ENCODE data around the gene STK17A. TPM values are rescaled to one million over a fixed set of nuclear protein-coding genes. Genes with fewer than 3 reads are reported as not detected.

The STK17A gene
- total RNA-seq, 3 donors from 2014 or later (not counting 1 experiment from before 2014, with no cell fraction given): 92.9 to 135 (median 111) TPM

DNA sequence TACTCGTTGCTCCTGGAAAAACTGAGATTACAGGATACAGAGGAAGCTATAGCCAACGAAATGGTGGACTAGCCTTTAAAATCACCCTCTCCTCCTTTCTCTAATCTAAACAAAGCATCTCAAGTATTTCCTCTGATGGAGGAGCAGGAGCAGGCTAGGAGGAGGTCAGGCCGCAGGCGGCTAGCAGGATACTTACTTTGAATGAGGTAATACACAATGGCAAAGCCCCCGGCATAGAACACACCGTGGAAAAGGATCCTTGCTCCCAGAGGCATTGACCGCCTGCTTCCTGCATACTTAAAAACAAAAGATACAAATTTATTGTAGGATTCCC lies 64.4 kb downstream of the STK17A start:
- Mint-ChIP-seq H3K9me3 (no peaks in the 10 kb centered on the region), H3K36me3 (no peaks in the 10 kb centered on the region), H3K27ac (peak overlapping the region; percentile 90 to 99), H3K27me3 (ENCODE audit: low read depth in 2 of 2) (no peaks in the 10 kb centered on the region), H3K4me3 (peak overlapping the region; percentile 80), H3K4me1 (peaks cover 95 to 97% of the 10 kb centered on the region in 2 donors)
- ATAC-seq (no peak), DNase-seq (no peak)
- intact Hi-C loops (cut with micrococcal nuclease): loop anchor here (5.0 kb wide), 1 partner anchor 35 kb away; no protein-coding TSS in a partner anchor
- TF ChIP-seq CTCF (IDR thresholded peaks at IDR 0.05): no peak
- Histone ChIP-seq H3K27ac (ENCODE audit: low read length) (peak overlapping the region; percentile 97), H3K4me3 (ENCODE audit: low read length) (no peak overlapping the region), H3K36me3 (ENCODE audit: control insufficient read depth, insufficient read depth, low read length) (peaks cover 14% of the 10 kb centered on the region), H3K4me1 (ENCODE audit: control insufficient read depth, insufficient read depth, low read length) (peaks cover 95% of the 10 kb centered on the region), H3K27me3 (ENCODE audit: control insufficient read depth, insufficient read depth, low read length) (no peaks in the 10 kb centered on the region), H3K9me3 (ENCODE audit: control insufficient read depth, insufficient read depth, low read length) (no peaks in the 10 kb centered on the region)
- WGBS (ENCODE audit: insufficient coverage): 68% methylated on average over 6 of the region's 7 CpGs

- Histone ChIP-seq H3K4me3 (ENCODE audit: low read length) (peak overlapping the region; percentile 4), H3K9me3 (ENCODE audit: control insufficient read depth, insufficient read depth, low read length) (no peaks in the 10 kb centered on the region), H3K27ac (ENCODE audit: low read length) (peak overlapping the region; percentile 97), H3K4me1 (ENCODE audit: control insufficient read depth, insufficient read depth, low read length) (peaks cover 95% of the 10 kb centered on the region), H3K36me3 (ENCODE audit: control insufficient read depth, insufficient read depth, low read length) (peaks cover 10% of the 10 kb centered on the region), H3K27me3 (ENCODE audit: control insufficient read depth, insufficient read depth, low read length) (no peaks in the 10 kb centered on the region)
- Mint-ChIP-seq H3K27ac (peak overlapping the region; percentile 90 to 99), H3K4me3 (peak overlapping the region; percentile 80), H3K9me3 (no peaks in the 10 kb centered on the region), H3K27me3 (ENCODE audit: low read depth in 2 of 2) (no peaks in the 10 kb centered on the region), H3K4me1 (peaks cover 93 to 97% of the 10 kb centered on the region in 2 donors), H3K36me3 (no peaks in the 10 kb centered on the region)
- intact Hi-C loops (cut with micrococcal nuclease): loop anchor here (2.0 to 5.0 kb wide), 2 partner anchors 34 to 53 kb away; no protein-coding TSS in a partner anchor
- peak in 1 of 2 donors; percentile 66 for DNase-seq
- 14% methylated on average over 9 of the region's 10 CpGs for WGBS (ENCODE audit: insufficient coverage)
- peak in 1 of 3 donors; percentile 8 for ATAC-seq
- no peak for TF ChIP-seq CTCF (IDR thresholded peaks at IDR 0.05)
Measured at GRCh38 chr7:43647673-43648472, 65.0 kb downstream of the STK17A start.

- H3K9me3 ChIP-seq (ENCODE audit: control insufficient read depth, insufficient read depth, low read length): no peaks in the 10 kb centered on the region
- no peaks in the 10 kb centered on the region for H3K27me3 ChIP-seq (ENCODE audit: control insufficient read depth, insufficient read depth, low read length)
- H3K4me1 ChIP-seq (ENCODE audit: control insufficient read depth, insufficient read depth, low read length): peaks cover 93% of the 10 kb centered on the region
- TF ChIP-seq CTCF (IDR thresholded peaks at IDR 0.05): no peak
- no peaks in the 10 kb centered on the region for H3K9me3 Mint-ChIP-seq
- intact Hi-C loops (cut with micrococcal nuclease): loop anchor here (1.0 to 5.0 kb wide), 4 partner anchors 23 to 62 kb away; no protein-coding TSS in a partner anchor
- peak overlapping the region; percentile 10 for H3K4me3 ChIP-seq (ENCODE audit: low read length)
- H3K36me3 Mint-ChIP-seq: no peaks in the 10 kb centered on the region
- DNase-seq (peak; percentile 56 to 92), ATAC-seq (peak; percentile 41 to 75 (median 73))
- H3K27me3 Mint-ChIP-seq (ENCODE audit: low read depth in 2 of 2): no peaks in the 10 kb centered on the region
- H3K4me1 Mint-ChIP-seq: peaks cover 87 to 93% of the 10 kb centered on the region in 2 donors
- peak overlapping the region; percentile 80 for H3K4me3 Mint-ChIP-seq
- peaks cover 4% of the 10 kb centered on the region for H3K36me3 ChIP-seq (ENCODE audit: control insufficient read depth, insufficient read depth, low read length)
- H3K27ac Mint-ChIP-seq: peak overlapping the region; percentile 90 to 99
- WGBS (ENCODE audit: insufficient coverage): 2% methylated on average over 7 of the region's 8 CpGs
- peak overlapping the region; percentile 97 for H3K27ac ChIP-seq (ENCODE audit: low read length)
Measured at GRCh38 chr7:43648473-43649406, 65.8 kb downstream of the STK17A start.
